ENCODE results near the gene STX4.

STX4 gene

DNA sequence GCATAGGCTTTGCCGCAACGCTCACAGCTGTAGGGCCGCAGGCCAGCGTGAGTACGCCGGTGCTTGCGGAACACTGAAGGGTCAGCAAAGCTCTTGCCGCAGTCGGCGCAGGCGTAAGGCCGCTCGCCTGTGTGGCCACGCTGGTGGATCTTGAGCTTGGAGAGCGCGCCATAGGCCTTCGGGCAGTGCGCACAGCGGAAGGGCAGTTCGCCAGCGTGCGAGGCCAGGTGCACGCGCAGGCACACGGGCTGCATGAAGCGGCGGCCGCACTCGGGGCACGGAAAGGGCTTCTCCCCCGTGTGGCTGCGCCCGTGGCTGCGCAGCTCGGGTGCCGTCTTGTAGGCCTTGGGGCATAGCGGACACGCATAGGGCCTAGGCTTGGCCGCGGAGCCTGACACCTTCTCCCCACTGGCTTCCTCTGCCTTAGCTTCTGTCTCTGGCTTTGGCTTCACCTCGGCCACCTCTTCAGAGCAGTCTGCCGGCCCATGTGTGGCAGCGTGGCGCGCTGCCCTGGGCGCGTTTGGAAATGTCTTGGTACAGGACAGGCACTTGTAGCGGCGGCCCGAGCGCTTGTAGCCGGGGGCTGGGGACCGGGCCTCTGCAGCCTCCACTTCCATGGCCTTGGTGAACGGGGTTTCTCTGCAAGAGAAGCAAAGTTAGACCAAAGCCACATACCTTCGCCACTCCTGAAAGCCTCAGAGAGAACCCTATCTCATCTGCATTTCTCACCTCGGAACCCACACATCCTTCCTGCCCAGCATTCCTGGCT, 30.7 kb downstream of the STX4 start:
- peaks cover 39% of the 10 kb centered on the region for H3K4me1 Mint-ChIP-seq (ENCODE audit: low read depth)
- peak overlapping the region; percentile 61 for H3K27ac Mint-ChIP-seq
- peaks cover 4% of the 10 kb centered on the region for H3K36me3 Mint-ChIP-seq
- no peaks in the 10 kb centered on the region for H3K9me3 Mint-ChIP-seq (ENCODE audit: low read depth)
- no peaks in the 10 kb centered on the region for H3K27me3 Mint-ChIP-seq
- H3K4me3 Mint-ChIP-seq, result peak overlapping the region; percentile 52

DNA sequence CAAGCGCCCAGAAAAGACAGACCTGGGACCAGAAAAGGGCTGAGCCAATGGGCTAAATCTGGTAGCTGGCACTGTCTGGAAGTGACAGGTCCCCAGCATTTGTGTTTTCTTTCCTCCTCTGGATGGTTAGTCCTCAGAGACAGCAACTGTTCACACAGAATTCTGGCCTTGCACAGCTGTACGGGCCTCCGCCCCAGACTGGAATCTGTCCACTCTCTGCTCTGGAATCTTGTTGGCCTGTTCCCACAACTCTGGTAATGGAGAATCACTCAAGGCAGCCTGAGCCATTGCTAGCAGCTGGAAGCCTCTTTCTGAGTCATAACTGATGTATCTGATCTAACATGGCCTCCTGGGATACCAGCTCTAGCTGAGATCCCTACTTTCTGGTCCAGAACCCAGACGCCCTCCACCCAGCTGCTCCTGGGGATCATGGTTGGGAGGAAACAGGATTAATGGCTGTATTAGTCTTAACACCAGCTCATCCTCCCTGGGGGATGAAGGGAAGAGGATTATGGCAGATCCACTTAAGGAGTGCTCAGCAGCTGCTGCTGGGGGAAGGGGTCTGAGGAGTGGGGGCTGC, 31.6 kb downstream of the STX4 start:
- H3K4me3 Mint-ChIP-seq, result peak overlapping the region; percentile 60
- no peaks in the 10 kb centered on the region for H3K27me3 Mint-ChIP-seq
- H3K27ac Mint-ChIP-seq, result peak overlapping the region; percentile 61
- peaks cover 41% of the 10 kb centered on the region for H3K4me1 Mint-ChIP-seq (ENCODE audit: low read depth)
- H3K9me3 Mint-ChIP-seq (ENCODE audit: low read depth), result no peaks in the 10 kb centered on the region
- H3K36me3 Mint-ChIP-seq, result peaks cover 4% of the 10 kb centered on the region

DNA sequence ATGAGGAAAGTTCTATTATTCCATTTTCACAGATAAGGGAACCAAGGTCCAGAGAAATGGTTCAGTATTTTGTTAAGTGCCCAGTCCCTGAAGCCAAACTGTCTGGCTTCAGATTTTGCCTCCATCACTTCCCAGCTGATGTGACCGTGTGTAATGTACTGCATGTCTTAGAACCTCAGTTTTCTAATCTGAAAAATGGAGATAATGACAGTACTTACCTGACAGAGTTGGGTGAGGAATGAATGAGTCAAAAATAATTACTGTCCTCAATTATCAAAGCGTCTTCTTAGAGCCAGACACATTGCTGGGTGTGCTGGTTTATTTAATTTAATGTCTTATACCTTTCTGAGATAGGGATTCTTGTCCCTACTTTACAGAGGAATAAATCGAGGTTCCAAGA, 34.0 kb downstream of the STX4 start:
- H3K36me3 Mint-ChIP-seq, result peaks cover 4% of the 10 kb centered on the region
- no peak overlapping the region for H3K27ac Mint-ChIP-seq
- H3K9me3 Mint-ChIP-seq (ENCODE audit: low read depth), result no peaks in the 10 kb centered on the region
- H3K4me3 Mint-ChIP-seq, result no peak overlapping the region
- H3K4me1 Mint-ChIP-seq (ENCODE audit: low read depth), result peaks cover 50% of the 10 kb centered on the region
- no peaks in the 10 kb centered on the region for H3K27me3 Mint-ChIP-seq

DNA sequence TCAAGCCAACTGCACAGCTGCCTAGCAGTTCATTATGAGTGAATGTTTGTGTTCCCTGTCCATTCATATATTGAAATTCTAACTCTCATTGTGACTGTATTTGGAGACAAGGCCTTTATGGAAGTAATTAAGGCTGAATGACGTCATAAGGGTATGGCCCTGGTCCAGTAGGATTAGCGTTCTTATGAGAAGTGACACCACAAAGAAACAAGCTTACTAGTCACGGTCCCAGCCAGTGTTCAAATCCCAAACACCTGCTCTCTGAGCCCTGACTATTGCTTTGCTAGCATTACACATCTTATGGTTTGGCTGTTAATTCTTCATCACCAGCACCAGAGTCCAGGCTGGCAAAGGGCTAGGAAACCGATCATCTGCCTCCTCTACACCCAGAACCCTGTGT, 38.5 kb downstream of the STX4 start:
- peak overlapping the region; percentile 96 for H3K27ac Mint-ChIP-seq
- H3K4me3 Mint-ChIP-seq, result peak overlapping the region; percentile 98
- H3K27me3 Mint-ChIP-seq, result no peaks in the 10 kb centered on the region
- H3K4me1 Mint-ChIP-seq (ENCODE audit: low read depth), result peaks cover 35% of the 10 kb centered on the region
- H3K36me3 Mint-ChIP-seq, result no peaks in the 10 kb centered on the region
- H3K9me3 Mint-ChIP-seq (ENCODE audit: low read depth), result no peaks in the 10 kb centered on the region

DNA sequence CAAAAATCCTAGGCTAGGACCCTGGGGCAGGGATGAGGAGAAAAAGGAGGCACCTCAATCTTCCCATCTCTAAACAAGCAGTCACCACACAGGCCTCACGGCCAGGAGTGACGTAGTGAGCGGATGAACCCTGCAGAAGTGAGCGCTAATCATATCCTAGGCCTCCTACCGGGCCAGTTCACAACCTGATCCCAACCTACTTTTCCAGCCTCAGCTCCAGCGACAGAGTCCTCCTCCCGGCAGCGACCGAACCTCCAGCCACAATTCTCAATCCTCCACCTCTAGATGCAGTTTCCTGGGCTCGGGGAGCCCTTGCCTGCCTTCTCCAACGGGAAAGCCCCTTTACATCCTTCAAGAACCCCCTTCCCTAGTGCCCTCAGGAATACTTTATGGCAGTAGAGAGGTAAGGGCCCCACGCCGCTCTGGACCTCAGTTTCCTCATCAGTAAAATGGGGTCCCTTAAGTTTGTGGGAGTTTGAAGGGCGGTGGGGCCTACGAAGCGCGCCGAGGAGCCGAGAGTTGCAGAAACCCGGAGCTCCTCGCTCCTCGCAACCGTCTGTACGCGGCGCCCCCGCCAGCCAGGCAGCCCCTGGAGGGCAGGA, 39.3 kb downstream of the STX4 start:
- H3K27me3 Mint-ChIP-seq, result no peaks in the 10 kb centered on the region
- peak overlapping the region; percentile 98 for H3K4me3 Mint-ChIP-seq
- peak overlapping the region; percentile 96 for H3K27ac Mint-ChIP-seq
- H3K4me1 Mint-ChIP-seq (ENCODE audit: low read depth), result peaks cover 32% of the 10 kb centered on the region
- H3K36me3 Mint-ChIP-seq, result no peaks in the 10 kb centered on the region
- H3K9me3 Mint-ChIP-seq (ENCODE audit: low read depth), result no peaks in the 10 kb centered on the region

DNA sequence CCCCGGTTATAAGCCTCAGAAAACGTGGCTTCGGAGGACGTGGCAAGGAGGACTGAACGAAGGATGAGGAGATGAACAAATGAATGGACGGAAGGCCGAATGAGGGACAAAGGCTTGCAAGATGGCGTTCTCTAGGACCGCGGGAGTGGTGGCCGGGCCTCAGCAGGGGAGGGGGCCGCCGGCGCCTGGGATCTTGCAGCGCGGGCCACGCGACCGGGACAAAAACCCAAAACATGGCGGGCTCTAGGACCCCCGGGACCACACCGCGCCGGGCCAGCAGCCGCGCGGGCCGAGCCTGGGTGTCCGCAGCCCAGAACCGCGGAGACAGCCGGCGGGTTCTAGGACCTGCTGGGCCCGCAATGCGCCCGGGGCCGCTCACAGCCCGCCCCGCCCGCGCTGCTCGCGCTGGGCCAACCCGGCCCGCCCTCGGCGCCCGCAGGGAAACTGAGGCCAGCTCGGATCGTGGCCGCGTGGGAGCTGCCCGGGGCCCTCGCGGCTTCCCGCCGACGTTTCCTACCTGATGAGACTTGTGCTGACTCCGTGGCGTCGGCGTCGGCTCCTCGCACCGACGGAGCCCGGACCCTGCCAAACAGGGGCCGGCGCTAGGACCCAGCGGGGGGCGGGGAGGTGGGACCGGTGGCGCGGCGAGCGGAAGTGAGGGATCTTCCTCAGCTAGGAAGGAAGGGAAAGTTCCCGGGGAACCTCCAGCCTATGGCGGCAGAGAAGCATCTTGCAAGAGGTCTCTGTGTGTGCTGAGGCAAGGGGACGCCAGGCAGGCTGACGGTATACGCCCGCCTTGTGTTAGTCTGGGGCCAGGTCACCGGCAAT, 40.0 kb downstream of the STX4 start:
- Mint-ChIP-seq H3K9me3 (ENCODE audit: low read depth) (no peaks in the 10 kb centered on the region), H3K36me3 (no peaks in the 10 kb centered on the region), H3K4me1 (ENCODE audit: low read depth) (peaks cover 30% of the 10 kb centered on the region), H3K27me3 (no peaks in the 10 kb centered on the region), H3K27ac (peak overlapping the region; percentile 96), H3K4me3 (peak overlapping the region; percentile 98)

DNA sequence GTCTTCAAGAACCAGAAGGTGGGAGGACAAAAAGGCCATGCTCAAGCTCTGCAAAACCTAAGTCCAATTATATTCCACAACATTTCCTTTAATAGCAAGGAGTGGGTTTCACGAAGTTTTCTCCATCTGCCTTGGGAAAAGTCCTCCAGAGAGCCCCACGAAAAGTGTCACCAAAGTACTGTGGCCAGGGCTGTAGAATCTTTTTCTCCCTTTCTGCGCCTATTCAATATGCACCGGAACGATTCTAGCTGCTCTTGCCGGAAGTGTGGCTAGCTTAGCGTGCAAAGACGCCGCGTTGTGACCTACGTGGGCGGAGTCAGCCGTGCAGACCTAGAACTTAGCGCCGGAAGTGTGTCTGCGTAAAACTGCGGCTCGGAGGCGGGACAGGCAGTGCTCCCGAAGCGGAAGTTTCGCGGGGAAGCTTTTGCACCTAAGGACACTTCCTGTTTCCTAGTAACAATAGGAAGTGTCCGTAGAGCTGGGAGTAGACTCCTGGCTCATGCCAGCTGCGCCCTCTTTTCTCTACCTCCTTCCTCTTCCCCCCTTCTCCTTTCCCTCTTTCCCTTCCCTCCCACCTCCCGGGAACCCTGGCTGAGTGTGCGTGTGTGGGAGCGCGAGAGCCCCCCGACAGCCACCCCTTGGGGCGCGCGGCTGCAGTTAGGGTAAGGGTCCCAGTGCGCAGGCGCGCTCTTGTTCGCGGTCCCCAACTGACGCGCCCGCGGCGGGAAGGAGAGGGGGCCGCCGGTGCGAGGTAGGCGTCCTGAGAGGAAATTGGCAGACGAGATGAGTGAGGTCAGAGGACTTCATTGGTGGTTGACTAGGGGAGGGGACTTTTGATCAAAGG, 40.8 kb downstream of the STX4 start, which contains the start of the genes ZNF646 and ZNF668:
TSS of gene ZNF646 (plus strand) at position 453 of the 844 bp plus-strand sequence. CDS start 1,903 bp downstream, outside the sequence.
TSS of gene ZNF668 (minus strand) at position 271 of the 844 bp plus-strand sequence. CDS start 9,781 bp downstream, outside the sequence.
- Mint-ChIP-seq H3K4me3 (peak within 1 kb of the TSS; percentile 98), H3K4me1 (ENCODE audit: low read depth) (peaks cover 29% of the 10 kb centered on the region), H3K9me3 (ENCODE audit: low read depth) (no peaks in the 10 kb centered on the region), H3K36me3 (no peaks in the 10 kb centered on the region), H3K27me3 (no peaks in the 10 kb centered on the region), H3K27ac (peak within 1 kb of the TSS; percentile 96)

- H3K4me3 Mint-ChIP-seq, result peak overlapping the region; percentile 95
- H3K9me3 Mint-ChIP-seq (ENCODE audit: low read depth), result no peaks in the 10 kb centered on the region
- peaks cover 29% of the 10 kb centered on the region for H3K4me1 Mint-ChIP-seq (ENCODE audit: low read depth)
- H3K27ac Mint-ChIP-seq, result peak overlapping the region; percentile 94
- no peaks in the 10 kb centered on the region for H3K27me3 Mint-ChIP-seq
- no peaks in the 10 kb centered on the region for H3K36me3 Mint-ChIP-seq
These were observed 41.4 kb downstream of the STX4 start for GRCh38 chr16:31074814-31075183.

- no peak overlapping the region for H3K27ac Mint-ChIP-seq
- peaks cover 33% of the 10 kb centered on the region for H3K4me1 Mint-ChIP-seq (ENCODE audit: low read depth)
- H3K36me3 Mint-ChIP-seq, result no peaks in the 10 kb centered on the region
- H3K4me3 Mint-ChIP-seq, result peak overlapping the region; percentile 27
- H3K27me3 Mint-ChIP-seq, result no peaks in the 10 kb centered on the region
- no peaks in the 10 kb centered on the region for H3K9me3 Mint-ChIP-seq (ENCODE audit: low read depth)
These were observed 43.0 kb downstream of the STX4 start for GRCh38 chr16:31076319-31076718.

- no peak overlapping the region for H3K27ac Mint-ChIP-seq
- no peak overlapping the region for H3K4me3 Mint-ChIP-seq
- no peaks in the 10 kb centered on the region for H3K36me3 Mint-ChIP-seq
- peaks cover 28% of the 10 kb centered on the region for H3K4me1 Mint-ChIP-seq (ENCODE audit: low read depth)
- H3K9me3 Mint-ChIP-seq (ENCODE audit: low read depth), result no peaks in the 10 kb centered on the region
- no peaks in the 10 kb centered on the region for H3K27me3 Mint-ChIP-seq
These were observed 43.7 kb downstream of the STX4 start for GRCh38 chr16:31077024-31077423.

DNA sequence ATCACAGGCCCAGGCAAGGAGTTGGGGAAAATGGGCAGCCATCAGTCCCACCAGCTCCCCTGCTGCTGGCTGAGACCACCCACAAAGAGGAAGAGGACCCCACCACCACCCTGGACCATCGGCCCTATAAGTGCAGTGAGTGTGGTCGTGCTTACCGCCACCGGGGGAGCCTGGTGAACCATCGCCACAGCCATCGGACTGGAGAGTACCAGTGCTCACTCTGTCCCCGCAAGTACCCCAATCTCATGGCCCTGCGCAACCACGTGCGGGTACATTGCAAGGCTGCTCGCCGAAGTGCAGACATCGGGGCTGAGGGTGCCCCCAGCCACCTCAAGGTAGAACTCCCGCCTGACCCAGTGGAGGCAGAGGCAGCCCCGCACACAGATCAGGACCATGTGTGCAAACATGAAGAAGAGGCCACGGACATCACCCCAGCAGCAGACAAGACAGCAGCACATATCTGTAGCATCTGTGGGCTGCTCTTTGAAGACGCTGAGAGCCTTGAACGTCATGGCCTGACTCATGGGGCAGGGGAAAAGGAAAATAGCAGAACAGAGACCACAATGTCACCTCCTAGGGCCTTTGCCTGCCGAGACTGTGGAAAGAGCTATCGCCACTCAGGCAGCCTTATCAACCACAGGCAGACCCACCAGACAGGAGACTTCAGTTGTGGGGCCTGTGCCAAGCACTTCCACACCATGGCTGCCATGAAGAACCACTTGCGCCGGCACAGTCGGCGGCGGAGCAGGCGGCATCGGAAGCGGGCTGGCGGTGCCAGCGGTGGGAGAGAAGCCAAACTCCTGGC, 44.4 kb downstream of the STX4 start:
- Mint-ChIP-seq H3K27me3 (no peaks in the 10 kb centered on the region), H3K27ac (no peak overlapping the region), H3K4me3 (no peak overlapping the region), H3K36me3 (no peaks in the 10 kb centered on the region), H3K4me1 (ENCODE audit: low read depth) (peaks cover 26% of the 10 kb centered on the region), H3K9me3 (ENCODE audit: low read depth) (no peaks in the 10 kb centered on the region)

DNA sequence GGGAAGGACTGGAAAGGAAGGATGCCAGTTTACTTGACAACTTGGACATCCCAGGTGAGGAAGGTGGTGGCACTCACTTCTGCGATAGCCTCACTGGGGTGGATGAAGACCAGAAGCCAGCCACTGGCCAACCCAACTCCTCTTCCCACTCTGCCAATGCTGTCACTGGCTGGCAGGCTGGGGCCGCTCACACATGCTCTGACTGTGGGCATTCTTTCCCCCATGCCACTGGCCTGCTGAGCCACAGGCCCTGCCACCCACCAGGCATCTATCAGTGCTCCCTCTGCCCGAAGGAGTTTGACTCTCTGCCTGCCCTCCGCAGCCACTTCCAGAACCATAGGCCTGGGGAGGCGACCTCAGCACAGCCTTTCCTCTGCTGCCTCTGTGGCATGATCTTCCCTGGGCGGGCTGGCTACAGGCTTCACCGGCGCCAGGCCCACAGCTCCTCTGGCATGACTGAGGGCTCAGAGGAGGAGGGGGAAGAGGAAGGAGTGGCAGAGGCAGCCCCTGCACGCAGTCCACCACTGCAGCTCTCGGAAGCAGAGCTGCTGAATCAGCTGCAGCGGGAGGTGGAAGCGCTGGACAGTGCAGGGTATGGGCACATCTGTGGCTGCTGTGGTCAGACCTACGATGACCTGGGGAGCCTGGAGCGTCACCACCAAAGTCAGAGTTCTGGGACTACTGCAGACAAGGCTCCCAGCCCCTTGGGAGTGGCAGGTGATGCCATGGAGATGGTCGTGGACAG, 45.4 kb downstream of the STX4 start:
- Mint-ChIP-seq H3K27me3 (no peaks in the 10 kb centered on the region), H3K4me1 (ENCODE audit: low read depth) (peaks cover 26% of the 10 kb centered on the region), H3K9me3 (ENCODE audit: low read depth) (no peaks in the 10 kb centered on the region), H3K27ac (no peak overlapping the region), H3K4me3 (no peak overlapping the region), H3K36me3 (no peaks in the 10 kb centered on the region)

Measured in activated naive CD8-positive, alpha-beta T cell (primary cell).